ENCODE data around the gene PDZD7. TPM values are rescaled to one million over a fixed set of nuclear protein-coding genes. Genes with fewer than 3 reads are reported as not detected.
A peak's percentile ranks its signal among the peaks of the same experiment; 100 is the strongest.

The PDZD7 gene
- under 1 TPM in 2 of 3 donors, not detected in 1; 0.05 to 0.26 TPM for total RNA-seq

DNA sequence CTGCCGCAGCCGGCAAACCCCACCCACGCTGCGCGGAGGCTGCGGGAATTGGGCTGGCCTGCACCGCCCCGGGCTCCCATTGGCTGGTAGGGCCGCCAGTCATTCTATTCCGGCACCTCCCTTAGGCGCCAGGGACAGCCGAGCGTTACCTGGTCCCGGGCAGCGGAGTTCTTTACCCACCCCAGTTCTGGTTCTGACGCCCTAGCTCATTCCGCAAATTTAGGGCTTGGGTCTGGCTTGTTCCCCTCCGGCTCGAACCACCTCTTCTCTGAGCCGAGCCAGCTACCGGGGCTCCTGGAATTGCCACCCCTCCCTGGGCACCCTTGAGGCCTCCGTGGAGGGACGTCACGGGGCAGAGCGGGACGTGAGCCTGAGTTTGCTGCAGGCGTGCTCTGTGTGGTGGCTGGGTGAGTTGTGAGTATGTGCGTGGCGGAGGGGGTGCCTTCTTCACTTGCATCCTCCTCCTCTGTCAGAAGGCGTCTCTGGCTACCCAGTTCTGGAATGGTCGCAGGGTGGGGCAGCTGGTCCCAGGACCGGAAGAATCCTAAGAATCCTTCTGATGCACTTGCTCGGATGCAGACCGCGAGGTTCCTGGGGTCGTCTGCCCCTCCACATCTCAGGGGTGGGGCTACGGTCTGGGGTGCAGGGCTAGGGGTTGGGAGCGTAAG, at the start of gene PDZD7, which contains the start of gene SFXN3:
Gene PDZD7 (minus strand): TSS at position 2 of the 668 bp plus-strand sequence. CDS start 910 bp downstream, outside the sequence.
Gene SFXN3 (plus strand): TSS at position 107 of the 668 bp plus-strand sequence. CDS start 3,461 bp downstream, outside the sequence.
- Mint-ChIP-seq H3K4me1 (ENCODE audit: low read depth) (peaks cover 22% of the 10 kb centered on the region), H3K27me3 (ENCODE audit: low read depth) (no peaks in the 10 kb centered on the region), H3K9me3 (no peaks in the 10 kb centered on the region), H3K36me3 (ENCODE audit: insufficient read depth) (peaks cover 6% of the 10 kb centered on the region), H3K4me3 (peak within 1 kb of the TSS; percentile 74)
- ATAC-seq (peak; percentile 86 to 88), DNase-seq (peak; percentile 96)

DNA sequence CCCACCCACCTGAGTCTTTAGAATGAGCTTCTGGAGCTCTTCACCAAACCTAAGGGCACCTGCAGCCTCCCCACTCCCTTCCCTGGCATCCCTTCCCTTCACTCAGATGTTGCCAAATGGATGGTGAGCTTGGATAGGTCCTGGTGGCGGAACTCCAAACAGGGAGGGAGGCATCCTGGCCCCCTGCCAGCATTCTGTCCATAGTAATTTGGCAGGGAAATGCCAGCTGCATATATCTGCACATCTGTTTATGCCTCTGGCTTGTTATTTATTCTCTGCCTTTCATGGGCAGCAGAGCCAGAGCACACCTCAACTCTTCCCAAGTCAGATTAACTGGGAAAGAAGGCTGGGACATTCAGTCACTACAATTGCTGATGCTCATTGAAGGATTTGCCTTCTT, 48.9 kb upstream of the PDZD7 start:
- H3K4me3 Mint-ChIP-seq = no peak overlapping the region
- H3K9me3 Mint-ChIP-seq = no peaks in the 10 kb centered on the region
- H3K36me3 Mint-ChIP-seq (ENCODE audit: insufficient read depth) = no peaks in the 10 kb centered on the region
- H3K4me1 Mint-ChIP-seq (ENCODE audit: low read depth) = no peaks in the 10 kb centered on the region
- H3K27me3 Mint-ChIP-seq (ENCODE audit: low read depth) = peaks cover 58% of the 10 kb centered on the region
- no peak for DNase-seq
- no peak for ATAC-seq

DNA sequence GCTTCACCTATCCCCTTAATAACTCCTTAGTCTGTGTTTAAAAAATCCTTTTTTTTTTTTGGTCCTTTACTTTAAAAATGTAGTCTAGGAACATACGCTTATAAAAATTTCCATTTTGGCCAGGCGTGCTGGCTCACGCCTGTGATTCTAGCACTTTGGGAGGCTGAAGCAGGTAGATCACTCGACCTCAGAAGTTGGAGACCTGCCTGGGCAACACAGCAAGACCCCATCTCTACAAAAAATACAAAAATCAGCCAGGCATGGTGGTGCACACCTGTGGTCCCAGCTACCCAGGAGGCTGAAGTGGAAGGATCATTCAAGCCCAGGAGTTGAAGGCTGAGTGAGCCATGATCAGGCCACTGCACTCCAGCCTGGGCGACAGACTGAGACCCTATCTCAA, 45.7 kb upstream of the PDZD7 start:
- ATAC-seq = no peak
- H3K4me3 Mint-ChIP-seq = no peak overlapping the region
- H3K27me3 Mint-ChIP-seq (ENCODE audit: low read depth) = peaks cover 67% of the 10 kb centered on the region
- no peaks in the 10 kb centered on the region for H3K4me1 Mint-ChIP-seq (ENCODE audit: low read depth)
- no peaks in the 10 kb centered on the region for H3K9me3 Mint-ChIP-seq
- H3K36me3 Mint-ChIP-seq (ENCODE audit: insufficient read depth) = no peaks in the 10 kb centered on the region
- DNase-seq = no peak

DNA sequence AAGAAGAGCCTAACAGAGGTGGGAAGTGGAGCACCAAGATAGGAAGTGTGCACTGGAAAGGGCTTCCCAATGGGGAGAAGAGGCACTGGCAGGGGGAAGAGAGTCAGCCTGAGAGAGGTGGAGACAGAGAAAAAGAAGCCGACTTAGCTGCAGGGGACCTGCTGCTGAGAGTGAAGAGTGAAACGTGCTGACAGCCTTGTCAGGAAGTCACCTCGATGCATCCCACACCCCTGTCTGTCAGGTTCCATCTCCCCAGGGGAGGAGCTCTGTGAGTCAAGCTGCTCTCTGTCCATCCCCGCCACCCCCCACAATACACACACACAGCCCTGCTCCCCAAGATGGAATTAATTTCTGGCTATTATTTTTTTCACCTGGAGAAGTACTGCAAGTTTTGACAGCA, 44.8 kb upstream of the PDZD7 start:
- H3K27me3 Mint-ChIP-seq (ENCODE audit: low read depth) = peaks cover 59% of the 10 kb centered on the region
- H3K9me3 Mint-ChIP-seq = no peaks in the 10 kb centered on the region
- H3K4me1 Mint-ChIP-seq (ENCODE audit: low read depth) = no peaks in the 10 kb centered on the region
- ATAC-seq (peak in 1 of 2 donors; percentile 34), DNase-seq (no peak)
- no peak overlapping the region for H3K4me3 Mint-ChIP-seq
- H3K36me3 Mint-ChIP-seq (ENCODE audit: insufficient read depth) = no peaks in the 10 kb centered on the region

DNA sequence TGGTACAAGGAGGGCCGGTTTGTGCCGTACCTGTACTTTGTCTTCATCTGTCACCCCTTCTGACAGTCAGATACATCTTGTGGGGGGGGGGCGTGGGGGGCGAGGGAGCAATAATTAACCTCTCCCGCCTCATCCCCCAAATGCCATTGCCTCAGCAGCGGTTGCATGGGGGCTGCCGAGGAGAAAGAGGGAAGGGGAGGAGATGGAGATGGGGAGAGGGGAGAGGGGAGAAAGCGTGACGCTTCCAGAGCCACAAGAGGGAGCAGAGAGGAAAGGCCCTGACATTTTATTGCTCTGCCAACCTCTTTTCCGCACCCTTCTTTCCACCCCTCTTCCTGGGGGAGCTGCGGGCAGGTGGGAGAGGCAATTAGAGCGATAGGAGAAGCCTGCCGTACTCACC, 42.7 kb upstream of the PDZD7 start:
- Mint-ChIP-seq H3K36me3 (ENCODE audit: insufficient read depth) (no peaks in the 10 kb centered on the region), H3K4me1 (ENCODE audit: low read depth) (no peaks in the 10 kb centered on the region), H3K4me3 (no peak overlapping the region), H3K9me3 (no peaks in the 10 kb centered on the region), H3K27me3 (ENCODE audit: low read depth) (peaks cover 45% of the 10 kb centered on the region)
- DNase-seq (no peak), ATAC-seq (no peak)

DNA sequence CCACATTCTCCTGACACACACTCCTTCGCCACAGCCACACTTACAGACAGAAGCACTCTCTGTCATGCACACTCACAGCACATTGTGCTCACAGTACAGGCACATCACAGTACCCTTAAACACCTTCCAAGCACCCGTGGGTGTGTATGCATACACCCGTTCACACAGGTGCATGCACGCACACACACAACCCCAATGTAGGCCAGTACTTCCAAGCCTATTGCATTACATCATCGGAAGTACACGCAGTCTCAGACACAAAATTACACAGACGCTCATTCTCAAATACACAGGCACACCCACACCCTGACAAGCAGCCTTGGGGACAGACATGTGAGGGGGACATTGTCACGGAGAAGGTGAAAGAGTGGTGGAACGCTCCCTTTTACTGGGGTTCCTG, 42.0 kb upstream of the PDZD7 start:
- Mint-ChIP-seq H3K9me3 (no peaks in the 10 kb centered on the region), H3K27me3 (ENCODE audit: low read depth) (peaks cover 40% of the 10 kb centered on the region), H3K4me1 (ENCODE audit: low read depth) (no peaks in the 10 kb centered on the region), H3K36me3 (ENCODE audit: insufficient read depth) (no peaks in the 10 kb centered on the region), H3K4me3 (no peak overlapping the region)
- ATAC-seq = no peak
- DNase-seq = no peak

DNA sequence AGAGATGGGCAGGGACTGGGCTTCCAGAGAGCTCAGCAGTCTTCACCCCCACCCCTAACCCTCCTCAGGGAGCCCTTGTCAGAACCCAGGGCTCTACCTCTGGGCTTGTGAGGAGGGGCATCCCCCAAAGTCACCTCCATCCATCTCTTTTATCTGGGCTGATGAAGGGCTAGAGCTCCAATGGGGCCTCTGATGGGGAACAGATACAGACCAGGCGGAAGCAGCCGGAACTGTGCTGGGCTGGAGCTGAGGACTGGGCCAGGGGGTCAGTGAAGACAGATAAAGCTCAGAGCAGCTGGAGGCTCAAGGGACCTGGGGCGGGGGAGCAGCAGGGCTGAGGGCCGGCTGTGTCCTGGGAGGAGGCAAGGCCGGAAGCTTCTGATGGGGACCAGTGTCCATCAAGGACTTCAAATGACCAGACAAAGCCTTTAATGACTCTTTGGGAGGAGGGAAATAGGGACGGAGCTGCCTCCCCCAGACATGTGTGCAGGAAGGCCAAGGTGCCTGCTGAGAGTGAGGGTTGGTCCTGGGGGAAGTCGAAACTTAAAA, 41.0 kb upstream of the PDZD7 start:
- no peak for ATAC-seq
- Mint-ChIP-seq H3K4me3 (no peak overlapping the region), H3K36me3 (ENCODE audit: insufficient read depth) (no peaks in the 10 kb centered on the region), H3K27me3 (ENCODE audit: low read depth) (peaks cover 46% of the 10 kb centered on the region), H3K9me3 (no peaks in the 10 kb centered on the region), H3K4me1 (ENCODE audit: low read depth) (peaks cover 2% of the 10 kb centered on the region)
- DNase-seq = no peak

DNA sequence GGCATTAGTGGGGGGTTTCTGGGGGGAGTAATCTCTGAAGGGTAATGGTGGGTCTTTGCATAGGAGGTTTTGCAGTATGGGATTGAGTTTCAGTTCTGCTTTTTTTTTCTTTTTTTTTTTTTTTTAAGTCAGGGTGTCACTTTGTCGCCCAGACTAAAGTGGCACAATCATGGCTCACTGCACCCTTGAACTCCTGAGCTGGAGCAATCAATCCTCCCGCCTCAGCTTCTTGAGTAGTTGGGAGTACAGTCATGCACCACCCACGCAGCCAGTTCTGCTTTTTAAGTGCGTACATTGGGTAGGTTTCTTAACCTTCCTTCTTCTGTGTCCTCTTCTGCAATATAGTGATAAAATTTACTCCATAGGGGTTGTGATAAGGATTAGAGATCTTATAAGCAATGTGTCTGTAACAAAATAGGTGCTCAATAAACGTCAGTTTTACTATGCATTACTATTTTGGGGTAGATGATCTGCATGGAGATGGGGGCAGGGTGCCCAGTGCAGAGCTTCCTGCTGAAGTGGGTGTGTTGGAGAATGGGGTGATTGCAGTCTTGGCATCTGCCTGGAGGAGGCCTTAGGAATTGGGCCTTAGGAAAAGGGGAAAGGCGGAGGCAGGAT, 40.4 kb upstream of the PDZD7 start:
- Mint-ChIP-seq H3K9me3 (no peaks in the 10 kb centered on the region), H3K36me3 (ENCODE audit: insufficient read depth) (no peaks in the 10 kb centered on the region), H3K27me3 (ENCODE audit: low read depth) (peaks cover 47% of the 10 kb centered on the region), H3K4me3 (no peak overlapping the region), H3K4me1 (ENCODE audit: low read depth) (peaks cover 2% of the 10 kb centered on the region)
- peak in 1 of 2 donors; percentile 30 for ATAC-seq
- DNase-seq = no peak

DNA sequence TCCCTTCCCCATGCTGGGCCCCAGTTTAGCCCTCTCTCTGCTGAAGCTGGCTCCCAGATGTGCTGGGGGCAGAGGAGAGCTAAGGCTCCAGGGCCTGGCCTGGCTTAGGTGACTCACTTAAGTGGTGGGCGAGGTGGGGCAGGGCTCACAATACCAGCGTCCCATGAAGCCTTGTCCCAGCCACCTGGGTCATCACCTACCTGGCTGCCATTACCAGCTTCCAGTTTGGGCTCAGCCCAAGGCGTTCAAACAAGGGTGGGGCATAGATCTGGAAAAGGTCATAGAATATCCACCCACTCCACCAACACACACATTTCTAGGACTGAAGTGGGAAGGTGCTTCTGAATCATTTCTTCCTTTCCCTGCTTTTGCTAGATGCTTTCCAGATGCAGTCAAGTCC, 39.2 kb upstream of the PDZD7 start:
- Mint-ChIP-seq H3K9me3 (no peaks in the 10 kb centered on the region), H3K4me1 (ENCODE audit: low read depth) (peaks cover 8% of the 10 kb centered on the region), H3K36me3 (ENCODE audit: insufficient read depth) (no peaks in the 10 kb centered on the region), H3K27me3 (ENCODE audit: low read depth) (peaks cover 48% of the 10 kb centered on the region), H3K4me3 (no peak overlapping the region)
- DNase-seq = no peak
- ATAC-seq = no peak

DNA sequence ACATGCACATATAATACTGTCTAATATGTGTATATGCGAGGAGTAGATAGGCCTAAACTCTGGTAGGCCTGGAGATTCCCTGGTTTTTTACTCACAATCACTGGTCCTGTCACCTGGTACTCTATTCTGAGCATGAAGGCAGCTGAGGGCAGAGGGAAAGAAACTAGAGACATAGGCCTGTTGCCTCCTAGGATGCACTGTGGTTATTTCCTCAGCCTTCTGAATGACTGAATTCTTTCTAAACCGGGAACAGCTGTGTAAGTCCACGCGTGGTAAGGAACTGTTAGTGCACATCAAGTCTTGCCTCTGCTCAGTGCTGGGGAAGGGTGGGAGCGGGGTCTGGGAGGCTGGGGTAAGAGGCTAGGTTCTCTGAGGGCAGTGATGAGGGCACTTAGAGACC, 38.5 kb upstream of the PDZD7 start:
- Mint-ChIP-seq H3K4me1 (ENCODE audit: low read depth) (peaks cover 8% of the 10 kb centered on the region), H3K36me3 (ENCODE audit: insufficient read depth) (no peaks in the 10 kb centered on the region), H3K4me3 (no peak overlapping the region), H3K27me3 (ENCODE audit: low read depth) (peaks cover 50% of the 10 kb centered on the region), H3K9me3 (no peaks in the 10 kb centered on the region)
- DNase-seq = no peak
- ATAC-seq = no peak

DNA sequence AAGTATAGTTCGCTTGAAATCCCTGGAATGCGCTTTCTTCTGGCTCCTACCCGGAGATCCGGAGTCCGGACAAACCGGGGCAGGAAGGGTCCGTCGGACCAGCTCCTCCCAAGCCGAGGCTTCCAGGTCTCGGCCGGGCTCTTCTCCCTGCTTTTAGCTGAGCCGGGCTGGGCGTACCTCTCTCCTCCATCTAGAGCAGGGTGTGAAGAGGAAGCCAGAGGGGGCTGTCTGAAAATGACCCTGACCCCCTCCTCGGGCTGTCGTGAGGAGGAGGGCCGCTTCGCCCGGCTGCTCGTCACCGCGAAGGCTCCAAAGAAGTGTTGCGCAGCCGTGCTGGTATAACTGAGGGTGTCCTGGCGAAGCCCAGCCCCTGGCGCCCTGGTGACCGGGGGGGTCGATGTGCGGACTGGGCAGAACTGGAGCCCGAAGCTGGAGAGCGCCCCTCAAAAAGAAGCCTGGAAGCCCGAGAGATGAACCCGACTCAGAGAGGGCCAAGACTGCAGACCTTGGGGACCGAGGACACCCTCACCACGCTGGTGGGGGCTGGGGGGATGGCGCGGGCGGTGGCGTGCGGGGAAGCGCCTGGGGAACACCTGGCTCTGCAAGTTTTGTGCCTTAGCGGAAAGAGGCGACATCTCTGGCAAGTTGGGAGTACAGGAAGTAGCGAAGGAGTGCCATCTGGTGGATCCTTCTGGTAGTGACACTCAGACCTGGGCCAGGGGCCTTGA, 36.6 kb upstream of the PDZD7 start:
- Mint-ChIP-seq H3K27me3 (ENCODE audit: low read depth) (peaks cover 48% of the 10 kb centered on the region), H3K36me3 (ENCODE audit: insufficient read depth) (no peaks in the 10 kb centered on the region), H3K4me3 (peak overlapping the region; percentile 82), H3K4me1 (ENCODE audit: low read depth) (peaks cover 15% of the 10 kb centered on the region), H3K9me3 (no peaks in the 10 kb centered on the region)
- ATAC-seq (peak; percentile 73 to 76), DNase-seq (peak; percentile 72)

DNA sequence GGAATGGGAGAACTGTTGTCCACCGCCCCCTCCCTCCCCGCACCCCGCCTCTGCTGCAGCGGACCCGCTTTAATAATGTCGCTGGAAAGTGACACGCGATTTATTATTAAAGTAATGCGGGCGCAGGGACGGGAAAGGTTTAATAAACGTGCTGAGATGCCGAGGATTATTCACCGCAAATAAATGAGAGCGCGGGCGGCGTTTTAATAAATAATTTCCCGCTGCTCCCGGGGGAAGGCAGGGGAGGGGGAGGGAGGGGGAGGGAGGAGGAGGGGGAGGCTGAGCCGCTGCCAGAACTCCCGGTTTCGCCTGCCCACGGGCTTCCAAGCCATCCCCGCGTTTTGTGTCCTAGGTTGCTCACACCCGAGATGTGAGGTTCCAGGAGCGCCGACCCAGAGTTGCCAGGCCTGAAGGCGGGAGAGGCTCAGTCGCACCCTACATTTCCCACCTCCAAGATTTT, 36.0 kb upstream of the PDZD7 start:
- Mint-ChIP-seq H3K36me3 (ENCODE audit: insufficient read depth) (no peaks in the 10 kb centered on the region), H3K4me1 (ENCODE audit: low read depth) (peaks cover 21% of the 10 kb centered on the region), H3K9me3 (no peaks in the 10 kb centered on the region), H3K27me3 (ENCODE audit: low read depth) (peaks cover 42% of the 10 kb centered on the region), H3K4me3 (peak overlapping the region; percentile 82)
- DNase-seq (no peak), ATAC-seq (no peak)

DNA sequence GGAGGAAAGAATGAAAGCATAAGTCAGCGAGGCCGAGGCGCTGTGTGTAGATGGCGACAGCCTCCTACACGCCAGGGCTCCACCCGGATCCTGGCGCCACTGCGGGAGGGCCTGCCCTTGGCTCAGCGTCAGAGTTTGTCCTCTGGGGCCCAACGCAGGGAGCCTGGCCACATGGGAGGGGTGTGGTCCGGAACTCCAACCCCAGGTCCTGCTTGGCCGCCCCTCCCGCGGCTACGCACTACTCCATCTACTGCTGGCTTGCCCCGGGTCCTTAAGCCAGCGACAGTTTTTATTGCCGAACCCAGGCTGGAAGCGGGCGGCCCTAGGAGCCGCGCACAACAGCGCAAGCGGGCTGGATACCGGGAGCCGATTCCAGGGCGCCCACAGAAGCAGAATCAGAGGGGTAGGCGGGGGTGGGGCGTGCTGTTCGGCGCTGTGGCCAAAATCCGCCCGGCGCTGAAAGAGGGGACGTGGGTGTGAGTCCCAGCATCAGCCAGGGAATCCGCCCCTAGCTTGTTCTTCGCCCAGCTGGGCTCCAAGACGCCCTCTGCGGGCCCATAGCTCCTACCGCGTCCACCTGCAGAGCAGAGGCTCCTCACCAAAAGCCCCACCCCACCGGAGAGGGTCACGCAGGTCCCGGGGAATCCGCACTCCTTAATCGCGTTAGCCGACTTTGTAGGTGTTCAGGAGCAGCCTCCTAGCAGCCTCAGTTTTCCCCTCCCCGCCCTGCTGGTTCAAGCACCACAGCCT, 35.4 kb upstream of the PDZD7 start:
- Mint-ChIP-seq H3K27me3 (ENCODE audit: low read depth) (peaks cover 42% of the 10 kb centered on the region), H3K9me3 (no peaks in the 10 kb centered on the region), H3K4me1 (ENCODE audit: low read depth) (peaks cover 26% of the 10 kb centered on the region), H3K36me3 (ENCODE audit: insufficient read depth) (no peaks in the 10 kb centered on the region), H3K4me3 (peak overlapping the region; percentile 37)
- ATAC-seq = peak; percentile 27 to 36
- peak; percentile 42 for DNase-seq
